Endothelial cell of umbilical vein (primary cell): ENCODE results near the gene CAMTA1. TPM values are rescaled to one million over a fixed set of nuclear protein-coding genes. Genes with fewer than 3 reads are reported as not detected.

Source experiments
- BruUV-seq: library from RNA; stranded (reverse); fragments of 400-500 nt; replicated peaks from 2 replicates; lab custom pipeline; 2021; lab: Mats Ljungman, UMichigan
- CTCF ChIA-PET: fragments of 300-600, 350-600 bp; sonication (Branson Sonifier 250); formaldehyde crosslinking; loops from one replicate; lab custom pipeline; 2021; ENCODE audit warnings: antibody characterized with exemption, inconsistent platforms; lab: Charles Lee
- POLR2A ChIA-PET: fragments of 300-600, 350-600 bp; sonication (Branson Sonifier 250); formaldehyde crosslinking; loops from one replicate; lab custom pipeline; 2021; ENCODE audit warnings: antibody characterized with exemption, inconsistent platforms; lab: Charles Lee
- DNase-seq: peaks from one replicate; pipeline ENCODE4 v3.0.0-alpha.2; 2011; ENCODE audit warnings: low read depth, low spot score
- FAIRE-seq: peaks from 2 replicates; lab custom pipeline; 2011; peaks lifted over from hg19 to GRCh38; lab: Jason Lieb, UNC
- H2AFZ ChIP-seq: 2 replicates; pipeline ENCODE4 v1.6.0; 2012; ENCODE audit warnings: low read depth, low read length, control low read depth, inconsistent platforms
- H3K27ac ChIP-seq: 2 replicates; pipeline ENCODE4 v1.5.1; 2011; ENCODE audit warnings: low read depth, mild to moderate bottlenecking, control low read depth, low read length, moderate library complexity; ENCODE audit not compliant: insufficient read depth
- H3K27me3 ChIP-seq, 2 experiments: 2 replicates each; pipeline versions ENCODE4 v1.6.0 to v1.6.1; 2011; ENCODE audit warnings: low read length in 2 of 2, mixed read lengths in 1 of 2; ENCODE audit not compliant: control insufficient read depth in 2 of 2, insufficient read depth in 2 of 2
- H3K36me3 ChIP-seq, 2 experiments: 2 replicates in 1 of 2; 3 replicates in 1 of 2; pipeline ENCODE4 v1.5.1; 2011; ENCODE audit warnings: low read length in 2 of 2, mild to moderate bottlenecking in 1 of 2, moderate library complexity in 1 of 2; ENCODE audit not compliant: control insufficient read depth in 2 of 2, insufficient read depth in 2 of 2; ENCODE audit errors: extremely low read depth in 1 of 2
- H3K4me1 ChIP-seq: 3 replicates; pipeline ENCODE4 v1.5.1; 2011; ENCODE audit warnings: mild to moderate bottlenecking, low read length; ENCODE audit not compliant: control insufficient read depth, insufficient read depth; ENCODE audit errors: extremely low read depth
- H3K4me2 ChIP-seq: 2 replicates; pipeline ENCODE4 v1.6.1; 2011; ENCODE audit warnings: low read length, control low read depth, mixed read lengths; ENCODE audit not compliant: insufficient read depth
- H3K4me3 ChIP-seq, 3 experiments: fragments of 200-600 bp in 1 of 3; sonication (generic), shearing (Covaris generic) in 1 of 3; replicated peaks in 1 of 3; 2 replicates each; pipeline ENCODE4 v1.5.1; 2011 to 2016; ENCODE audit warnings: control low read depth in 3 of 3, low read length in 3 of 3, mild to moderate bottlenecking in 2 of 3, inconsistent platforms in 1 of 3, low read depth in 1 of 3, moderate library complexity in 1 of 3; ENCODE audit not compliant: insufficient read depth in 1 of 3
- H3K79me2 ChIP-seq: 2 replicates; pipeline ENCODE4 v1.6.0; 2012; ENCODE audit warnings: low read length, inconsistent platforms; ENCODE audit not compliant: control insufficient read depth, insufficient read depth
- H3K9ac ChIP-seq: replicated peaks from 2 replicates; pipeline ENCODE3; 2011; ENCODE audit warnings: low read length, control low read depth; ENCODE audit not compliant: insufficient read depth; ENCODE audit errors: extremely low read depth
- H3K9me1 ChIP-seq: replicated peaks from 3 replicates; pipeline ENCODE4 v1.6.0; 2011; ENCODE audit warnings: mild to moderate bottlenecking, low read length; ENCODE audit not compliant: control insufficient read depth, insufficient read depth; ENCODE audit errors: extremely low read depth
- H3K9me3 ChIP-seq: replicated peaks from 2 replicates; pipeline ENCODE4 v1.5.1; 2012; ENCODE audit warnings: low read length, inconsistent platforms; ENCODE audit not compliant: control insufficient read depth, insufficient read depth
- H4K20me1 ChIP-seq: replicated peaks from 2 replicates; pipeline ENCODE3; 2011; ENCODE audit warnings: mild to moderate bottlenecking, low read length; ENCODE audit not compliant: control insufficient read depth, insufficient read depth; ENCODE audit errors: extremely low read depth
- CTCF ChIP-seq, 2 donors: IDR thresholded peaks; 1 replicate in 1 of 2; 2 replicates in 1 of 2; pipeline ENCODE4 v1.5.1; 2011; ENCODE audit warnings: low read length in 2 of 2, mild to moderate bottlenecking in 2 of 2, moderate library complexity in 2 of 2, control low read depth in 1 of 2, inconsistent platforms in 1 of 2, low read depth in 1 of 2; ENCODE audit not compliant: insufficient read depth in 1 of 2; ENCODE audit errors: extremely low read depth in 1 of 2
- EZH2 ChIP-seq: IDR thresholded peaks from 2 replicates; pipeline ENCODE4 v1.6.1; 2012; ENCODE audit warnings: borderline replicate concordance, low read depth, mild to moderate bottlenecking, moderate library complexity, low read length, inconsistent platforms; ENCODE audit not compliant: severe bottlenecking
- FOS ChIP-seq: IDR thresholded peaks from 2 replicates; pipeline ENCODE4 v1.6.1; 2011; ENCODE audit warnings: mild to moderate bottlenecking, low read length, moderate library complexity, borderline replicate concordance; ENCODE audit not compliant: insufficient read depth
- GATA2 ChIP-seq: IDR thresholded peaks from 2 replicates; pipeline ENCODE4 v1.7.0; 2011; ENCODE audit warnings: low read depth, mild to moderate bottlenecking, moderate library complexity, mixed read lengths, low read length; ENCODE audit not compliant: insufficient read length, insufficient read depth
- JUN ChIP-seq: IDR thresholded peaks from 2 replicates; pipeline ENCODE4 v1.6.1; 2011; ENCODE audit warnings: borderline replicate concordance, low read depth; ENCODE audit not compliant: insufficient read length, insufficient read depth
- MAX ChIP-seq: IDR thresholded peaks from 2 replicates; pipeline ENCODE4 v1.6.1; 2011; ENCODE audit not compliant: insufficient read depth, insufficient read length
- MYC ChIP-seq: IDR thresholded peaks from one replicate; pipeline ENCODE4 v1.6.1; 2011; ENCODE audit warnings: mild to moderate bottlenecking, low read depth, low read length
- POLR2A ChIP-seq: IDR thresholded peaks from 2 replicates; pipeline ENCODE4 v1.6.1; 2012; ENCODE audit warnings: low read depth, mild to moderate bottlenecking, control low read depth, low read length
- POLR2AphosphoS5 ChIP-seq: IDR thresholded peaks from 2 replicates; pipeline ENCODE4 v1.6.1; 2012; ENCODE audit warnings: low read depth, mild to moderate bottlenecking, control low read depth, low read length, moderate library complexity; ENCODE audit not compliant: insufficient read depth
- dilution Hi-C: fragments of 300-500 bp; cut with MboI; formaldehyde crosslinking; loops from one replicate; pipeline ENCODE4 v1.15.0; 2019; ENCODE audit warnings: low sequenced_read_pairs; ENCODE audit not compliant: extremely low pct_ligation_motif_present
- intact Hi-C: fragments of 100-400 bp; cut with micrococcal nuclease; formaldehyde crosslinking; loops from one replicate; pipeline ENCODE4 v1.10.0; 2022
- polyA plus RNA-seq, 4 experiments: library from polyadenylated mRNA; depleted of rRNA in 3 of 4; stranded (reverse) in 3 of 4; unstranded in 1 of 4; fragments of >200 nt; gene quantifications; 2 replicates each; pipeline versions ENCODE4 v1.2.1 to v1.2.3, GENCODE V29; 2011 to 2012; ENCODE audit warnings: missing spikeins in 1 of 4
- total RNA-seq: library from RNA; stranded (reverse); gene quantifications from 2 replicates; pipeline ENCODE4 v1.2.3, GENCODE V29; 2021

Gene CAMTA1
- total and polyA plus RNA-seq, 2 donors (not counting 3 experiments of a cell fraction or from before 2014, with no cell fraction given), result 50.8 to 92.7 TPM

GRCh38 chr1:7101187-7101586 lies 315.9 kb downstream of the CAMTA1 start:
- no peaks in the 10 kb centered on the region for H3K9me1 ChIP-seq
- no peak overlapping the region for H3K9ac ChIP-seq
- no peak overlapping the region for H3K27ac ChIP-seq
- DNase-seq (no peak), FAIRE-seq (no peak)
- H3K27me3 ChIP-seq, result no peaks in the 10 kb centered on the region
- dilution Hi-C loops, result no loop called here
- POLR2A ChIA-PET, result no interaction called here
- no peaks in the 10 kb centered on the region for H4K20me1 ChIP-seq
- CTCF ChIA-PET, result no interaction called here
- H3K36me3 ChIP-seq, result no peaks in the 10 kb centered on the region
- H3K79me2 ChIP-seq, result no peaks in the 10 kb centered on the region
- H2AFZ ChIP-seq, result no peak overlapping the region
- TF ChIP-seq POLR2AphosphoS5 (no peak), POLR2A (no peak), GATA2 (no peak), MYC (no peak), CTCF (IDR thresholded peaks at IDR 0.05; ENCODE audit: extremely low read depth in 1 of 2, insufficient read depth in 1 of 2, low read depth in 1 of 2, low read length in 2 of 2) (no peak), MAX (no peak), FOS (no peak), JUN (no peak), EZH2 (no peak)
- intact Hi-C loops, result no loop called here
- H3K4me3 ChIP-seq, result no peak overlapping the region
- H3K4me2 ChIP-seq, result no peak overlapping the region
- no peaks in the 10 kb centered on the region for H3K9me3 ChIP-seq
- H3K4me1 ChIP-seq, result no peaks in the 10 kb centered on the region
- BruUV-seq, result no TSS peak
